ENCODE data around the gene DEFB108B.
"Not testable (repeated sequence)": the region's sequence is repeated elsewhere in the genome, so short reads cannot be mapped to it uniquely, and the experiment has no call there.

DEFB108B gene

DNA sequence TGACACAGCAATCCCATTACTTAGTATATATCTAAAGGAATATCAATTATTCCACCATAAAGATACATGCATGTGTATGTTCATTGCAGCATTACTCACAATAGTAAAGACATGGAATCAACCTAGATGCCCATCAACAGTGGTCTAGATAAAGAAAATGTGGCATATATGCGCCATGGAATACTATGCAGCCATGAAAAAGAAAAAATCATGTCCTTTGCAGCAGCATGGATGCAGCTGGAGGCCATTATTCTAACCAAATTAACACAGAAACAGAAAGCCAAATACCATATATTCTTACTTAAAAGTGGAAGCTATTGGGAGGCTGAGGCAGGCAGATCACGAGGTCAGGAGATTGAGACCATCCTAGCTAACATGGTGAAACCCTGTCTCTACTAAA, 20.9 kb downstream of the DEFB108B start:
- H3K36me3 ChIP-seq (ENCODE audit: control insufficient read depth in 2 of 2, insufficient read depth in 1 of 2, low read length in 2 of 2); H3K9me3 ChIP-seq (ENCODE audit: control insufficient read depth, insufficient read depth, low read depth, low read length); H3K27ac ChIP-seq (ENCODE audit: extremely low read depth, low read depth, low read length); H3K4me3 ChIP-seq (ENCODE audit: low read depth, low read length); POLR2A ChIA-PET; H3K4me1 ChIP-seq (ENCODE audit: control insufficient read depth, insufficient read depth, low read length): not testable (repeated sequence)
- peak; percentile 68 for TF ChIP-seq ZNF146 (tag by site-specific recombination; IDR thresholded peaks at IDR 0.05)
- CTCF ChIA-PET = interaction anchor here (0.7 kb wide), 1 partner anchor 159 kb away, joined by 3 read pairs; no protein-coding TSS in a partner anchor

DNA sequence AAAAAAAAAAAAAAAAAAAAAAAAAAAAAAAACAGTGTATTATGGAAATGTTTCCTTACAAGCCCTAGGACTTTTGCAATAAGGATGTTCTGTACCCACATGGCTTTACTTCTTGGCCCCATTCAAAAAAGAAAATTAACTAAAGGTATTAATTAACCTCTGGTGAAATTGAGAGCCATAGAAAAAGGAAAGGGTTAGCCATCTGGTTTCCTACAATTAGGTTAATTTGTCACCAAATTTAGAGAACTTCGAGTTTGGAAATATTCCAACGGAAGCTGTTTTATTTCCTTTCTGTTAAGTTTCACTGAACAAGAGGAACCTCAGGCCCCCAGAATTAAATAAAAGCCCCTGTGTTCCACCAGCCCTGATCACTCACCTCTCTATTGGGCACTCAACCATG, 22.9 kb downstream of the DEFB108B start:
- H3K9me3 ChIP-seq (ENCODE audit: control insufficient read depth, insufficient read depth, low read depth, low read length); H3K36me3 ChIP-seq (ENCODE audit: control insufficient read depth in 2 of 2, insufficient read depth in 1 of 2, low read length in 2 of 2); CTCF ChIA-PET; H3K4me1 ChIP-seq (ENCODE audit: control insufficient read depth, insufficient read depth, low read length); H3K27ac ChIP-seq (ENCODE audit: extremely low read depth, low read depth, low read length); H3K4me3 ChIP-seq (ENCODE audit: low read depth, low read length); POLR2A ChIA-PET: not testable (repeated sequence)

DNA sequence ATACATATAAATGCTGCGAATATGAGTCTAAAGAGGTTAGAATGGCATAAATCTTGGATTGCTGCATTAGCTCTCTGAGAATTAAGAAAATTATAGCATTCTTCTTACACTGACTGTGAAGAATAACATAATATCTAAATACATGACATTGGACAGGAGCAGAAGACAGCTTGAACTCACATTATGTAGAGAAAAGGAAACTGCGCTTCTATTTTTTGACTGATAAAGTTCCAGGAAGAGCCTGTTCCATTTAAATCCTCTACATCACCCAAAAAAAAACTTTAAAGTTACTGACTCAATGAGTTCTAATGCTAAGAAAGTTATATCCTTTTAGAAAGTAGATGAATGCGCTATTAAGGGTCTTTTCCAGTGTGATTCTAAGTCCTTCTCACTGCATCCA, 27.8 kb downstream of the DEFB108B start:
- H3K36me3 ChIP-seq (ENCODE audit: control insufficient read depth in 2 of 2, insufficient read depth in 1 of 2, low read length in 2 of 2); H3K4me3 ChIP-seq (ENCODE audit: low read depth, low read length); H3K27ac ChIP-seq (ENCODE audit: extremely low read depth, low read depth, low read length); H3K4me1 ChIP-seq (ENCODE audit: control insufficient read depth, insufficient read depth, low read length); POLR2A ChIA-PET; H3K9me3 ChIP-seq (ENCODE audit: control insufficient read depth, insufficient read depth, low read depth, low read length): not testable (repeated sequence)
- CTCF ChIA-PET = interaction anchor here (0.6 kb wide), 1 partner anchor 66 kb away, joined by 6 read pairs; no protein-coding TSS in a partner anchor

DNA sequence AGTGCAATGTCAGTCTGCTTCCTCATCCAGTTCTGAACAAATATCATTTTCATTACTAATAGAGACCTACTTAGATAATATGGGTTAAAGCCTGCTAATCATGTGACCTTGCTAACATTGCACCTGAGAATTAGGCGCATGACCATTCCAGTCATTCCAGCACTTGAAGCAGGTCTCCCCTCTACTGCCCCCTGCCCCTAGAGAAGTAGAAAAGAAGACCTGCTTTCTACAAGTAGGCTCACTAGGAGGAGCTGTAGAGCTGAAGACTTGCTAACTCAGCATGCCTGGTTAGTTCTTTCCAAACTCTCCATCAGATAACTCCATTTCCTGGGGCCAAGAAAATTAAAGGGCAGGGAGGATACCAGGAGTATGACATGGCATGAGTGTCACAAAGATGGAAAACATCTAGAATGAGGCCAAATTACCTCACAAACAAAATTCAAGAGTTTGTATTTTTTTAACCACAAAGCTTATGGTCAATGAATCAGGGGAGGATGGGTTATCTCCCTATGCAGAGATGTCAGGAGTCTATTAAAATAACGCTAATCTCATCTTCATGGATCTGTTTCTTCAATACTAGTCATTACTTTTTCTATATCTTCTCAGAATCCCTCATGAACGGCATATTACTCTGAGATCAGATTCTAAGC, 31.1 kb downstream of the DEFB108B start:
- POLR2A ChIA-PET; H3K36me3 ChIP-seq (ENCODE audit: control insufficient read depth in 2 of 2, insufficient read depth in 1 of 2, low read length in 2 of 2); H3K9me3 ChIP-seq (ENCODE audit: control insufficient read depth, insufficient read depth, low read depth, low read length); H3K4me1 ChIP-seq (ENCODE audit: control insufficient read depth, insufficient read depth, low read length); H3K27ac ChIP-seq (ENCODE audit: extremely low read depth, low read depth, low read length); H3K4me3 ChIP-seq (ENCODE audit: low read depth, low read length): not testable (repeated sequence)
- CTCF ChIA-PET = interaction anchor here (0.6 to 1.0 kb wide), 6 partner anchors 9 to 951 kb away, joined by 3 to 4 read pairs (median 3); partner anchors contain the start of gene FOLR1
- peak; percentile 26 for TF ChIP-seq ZNF654 (tag by site-specific recombination; IDR thresholded peaks at IDR 0.05; ENCODE audit: low read depth)
- TF ChIP-seq, protein P1, sequence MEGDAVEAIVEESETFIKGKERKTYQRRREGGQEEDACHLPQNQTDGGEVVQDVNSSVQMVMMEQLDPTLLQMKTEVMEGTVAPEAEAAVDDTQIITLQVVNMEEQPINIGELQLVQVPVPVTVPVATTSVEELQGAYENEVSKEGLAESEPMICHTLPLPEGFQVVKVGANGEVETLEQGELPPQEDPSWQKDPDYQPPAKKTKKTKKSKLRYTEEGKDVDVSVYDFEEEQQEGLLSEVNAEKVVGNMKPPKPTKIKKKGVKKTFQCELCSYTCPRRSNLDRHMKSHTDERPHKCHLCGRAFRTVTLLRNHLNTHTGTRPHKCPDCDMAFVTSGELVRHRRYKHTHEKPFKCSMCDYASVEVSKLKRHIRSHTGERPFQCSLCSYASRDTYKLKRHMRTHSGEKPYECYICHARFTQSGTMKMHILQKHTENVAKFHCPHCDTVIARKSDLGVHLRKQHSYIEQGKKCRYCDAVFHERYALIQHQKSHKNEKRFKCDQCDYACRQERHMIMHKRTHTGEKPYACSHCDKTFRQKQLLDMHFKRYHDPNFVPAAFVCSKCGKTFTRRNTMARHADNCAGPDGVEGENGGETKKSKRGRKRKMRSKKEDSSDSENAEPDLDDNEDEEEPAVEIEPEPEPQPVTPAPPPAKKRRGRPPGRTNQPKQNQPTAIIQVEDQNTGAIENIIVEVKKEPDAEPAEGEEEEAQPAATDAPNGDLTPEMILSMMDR (tag by site-specific recombination; IDR thresholded peaks at IDR 0.05) = peak; percentile 60

DNA sequence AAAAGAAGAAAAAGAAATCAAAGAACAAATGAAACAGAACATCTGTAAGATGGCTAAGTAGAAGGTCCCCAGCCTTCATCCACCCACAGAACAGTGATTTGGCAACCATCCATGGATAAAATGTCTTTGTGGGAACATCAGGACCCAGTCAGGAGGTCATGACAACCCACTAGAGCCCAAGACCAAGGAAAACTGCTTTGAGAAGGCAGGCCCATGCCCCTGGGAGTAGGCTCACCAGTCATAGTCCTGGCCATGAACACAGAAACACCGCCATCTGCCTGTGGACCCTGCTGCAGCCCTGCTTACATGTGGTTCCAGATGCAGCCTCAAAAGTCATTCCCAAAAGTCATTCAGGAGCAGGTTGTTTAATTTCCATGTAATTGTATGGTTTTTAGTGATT, 34.2 kb downstream of the DEFB108B start:
- H3K4me1 ChIP-seq (ENCODE audit: control insufficient read depth, insufficient read depth, low read length); H3K36me3 ChIP-seq (ENCODE audit: control insufficient read depth in 2 of 2, insufficient read depth in 1 of 2, low read length in 2 of 2); H3K4me3 ChIP-seq (ENCODE audit: low read depth, low read length); CTCF ChIA-PET; POLR2A ChIA-PET; H3K9me3 ChIP-seq (ENCODE audit: control insufficient read depth, insufficient read depth, low read depth, low read length); H3K27ac ChIP-seq (ENCODE audit: extremely low read depth, low read depth, low read length): not testable (repeated sequence)

DNA sequence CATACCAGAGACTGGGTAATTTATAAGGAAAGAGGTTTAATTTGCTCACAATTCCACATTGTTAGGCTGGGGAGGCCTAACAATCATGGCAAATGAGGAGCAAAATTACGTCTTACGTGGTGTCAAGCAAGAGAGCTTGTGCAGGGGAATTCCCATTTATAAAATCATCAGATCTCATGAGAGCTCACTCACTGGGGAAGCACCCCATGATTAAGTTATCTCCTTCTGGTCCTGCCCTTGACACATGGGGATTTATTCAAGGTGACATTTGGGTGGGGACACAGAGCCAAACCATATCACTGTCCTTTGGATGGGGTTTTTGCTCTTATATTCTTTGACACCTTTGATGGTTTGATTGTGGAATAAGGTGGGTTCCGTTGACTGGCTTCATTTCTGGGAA, 36.9 kb downstream of the DEFB108B start:
- H3K4me3 ChIP-seq (ENCODE audit: low read depth, low read length); H3K4me1 ChIP-seq (ENCODE audit: control insufficient read depth, insufficient read depth, low read length); H3K9me3 ChIP-seq (ENCODE audit: control insufficient read depth, insufficient read depth, low read depth, low read length); H3K36me3 ChIP-seq (ENCODE audit: control insufficient read depth in 2 of 2, insufficient read depth in 1 of 2, low read length in 2 of 2); H3K27ac ChIP-seq (ENCODE audit: extremely low read depth, low read depth, low read length); POLR2A ChIA-PET: not testable (repeated sequence)
- CTCF ChIA-PET = interaction anchor here (0.6 kb wide), 1 partner anchor 953 kb away, joined by 3 read pairs; no protein-coding TSS in a partner anchor

DNA sequence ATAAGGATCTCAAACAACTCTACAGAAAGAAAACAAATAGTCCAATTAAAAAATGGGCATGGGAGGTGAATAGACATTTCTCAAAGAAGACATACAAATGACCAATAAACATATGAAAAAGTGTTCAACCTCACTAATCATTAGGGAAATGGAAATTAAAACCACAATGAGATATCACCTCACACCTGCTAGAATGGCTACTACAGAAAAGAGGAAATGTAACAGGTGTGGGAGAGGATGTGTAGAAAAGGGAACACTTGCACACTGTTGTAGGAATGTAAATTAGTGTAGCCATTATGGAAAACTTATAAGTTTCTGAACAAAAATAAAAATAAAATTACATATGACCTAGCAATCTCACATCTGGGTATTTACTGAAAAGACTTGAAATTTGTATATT, 37.7 kb downstream of the DEFB108B start:
- POLR2A ChIA-PET; H3K9me3 ChIP-seq (ENCODE audit: control insufficient read depth, insufficient read depth, low read depth, low read length): not testable (repeated sequence)
- CTCF ChIA-PET = interaction anchor here (0.6 kb wide), 1 partner anchor 952 kb away, joined by 3 read pairs; no protein-coding TSS in a partner anchor

DNA sequence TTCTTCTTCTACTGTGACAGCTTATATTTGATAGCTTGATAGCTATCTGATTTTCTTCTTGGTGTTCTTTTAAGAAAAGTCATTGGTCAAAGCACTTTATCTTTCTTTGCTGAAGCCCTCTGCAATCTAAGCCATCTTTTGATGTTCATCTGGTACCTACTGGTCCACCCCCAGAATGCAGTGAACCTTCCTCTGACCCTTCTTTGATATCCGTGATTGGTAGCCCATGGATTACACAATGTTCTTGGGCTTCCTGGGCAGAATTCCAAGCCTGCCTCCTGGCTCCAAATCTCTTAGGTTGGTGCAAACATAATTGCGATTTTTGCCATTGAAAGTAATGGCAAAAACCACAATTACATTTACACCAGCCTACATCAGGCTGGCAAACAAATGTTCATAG, 43.3 kb downstream of the DEFB108B start:
- H3K36me3 ChIP-seq (ENCODE audit: control insufficient read depth in 2 of 2, insufficient read depth in 1 of 2, low read length in 2 of 2); POLR2A ChIA-PET; H3K9me3 ChIP-seq (ENCODE audit: control insufficient read depth, insufficient read depth, low read depth, low read length); H3K4me1 ChIP-seq (ENCODE audit: control insufficient read depth, insufficient read depth, low read length); H3K4me3 ChIP-seq (ENCODE audit: low read depth, low read length); CTCF ChIA-PET; H3K27ac ChIP-seq (ENCODE audit: extremely low read depth, low read depth, low read length): not testable (repeated sequence)

More for the DNA sequence above, 37.7 kb downstream of the DEFB108B start:
- H3K27ac ChIP-seq (ENCODE audit: extremely low read depth, low read depth, low read length); H3K4me3 ChIP-seq (ENCODE audit: low read depth, low read length); H3K36me3 ChIP-seq (ENCODE audit: control insufficient read depth in 2 of 2, insufficient read depth in 1 of 2, low read length in 2 of 2); H3K4me1 ChIP-seq (ENCODE audit: control insufficient read depth, insufficient read depth, low read length): not testable (repeated sequence)

DNA sequence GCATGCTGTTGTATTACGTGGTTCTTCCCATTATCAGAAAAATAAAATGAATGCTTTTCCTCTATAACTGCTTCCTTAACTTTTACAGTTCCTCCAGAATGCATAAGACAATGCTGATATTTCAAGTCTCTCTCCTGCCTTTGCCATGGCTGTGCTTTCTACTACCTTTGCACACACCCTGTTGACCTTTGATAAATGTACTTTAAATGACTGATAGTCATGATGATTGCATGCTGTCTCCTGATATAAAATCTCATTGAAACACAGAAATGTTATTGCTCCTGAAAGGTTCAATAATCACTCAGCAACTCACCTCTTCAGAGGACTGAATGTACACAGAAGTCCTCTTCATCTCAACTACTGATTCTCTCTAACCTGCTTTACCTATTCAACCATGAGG, 45.1 kb downstream of the DEFB108B start, which contains the start of gene DEFB131B:
TSS of gene DEFB131B (plus strand) at position 395 of the 400 bp plus-strand sequence. CDS start at position 395, 0 bp downstream.
- POLR2A ChIA-PET; H3K4me1 ChIP-seq (ENCODE audit: control insufficient read depth, insufficient read depth, low read length); CTCF ChIA-PET; H3K4me3 ChIP-seq (ENCODE audit: low read depth, low read length); H3K9me3 ChIP-seq (ENCODE audit: control insufficient read depth, insufficient read depth, low read depth, low read length); H3K27ac ChIP-seq (ENCODE audit: extremely low read depth, low read depth, low read length); H3K36me3 ChIP-seq (ENCODE audit: control insufficient read depth in 2 of 2, insufficient read depth in 1 of 2, low read length in 2 of 2): not testable (repeated sequence)

DNA sequence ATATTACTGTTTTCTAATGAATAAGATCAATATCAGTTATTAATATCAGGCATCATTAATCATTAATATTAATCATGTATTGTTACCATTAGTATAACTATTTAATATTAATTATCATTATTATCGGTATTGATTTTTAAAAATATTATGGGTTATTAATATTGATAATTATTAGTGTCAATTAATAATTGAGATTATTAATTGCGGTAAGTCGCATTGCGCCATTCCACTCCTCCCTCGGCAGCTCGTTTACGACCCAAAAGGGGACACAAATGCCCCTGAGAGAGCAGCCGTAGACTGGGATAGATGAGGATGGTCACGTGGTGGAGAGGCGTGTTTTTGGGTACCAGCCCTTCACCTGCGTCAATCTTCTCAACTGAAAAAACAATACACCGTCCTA, 52.8 kb downstream of the DEFB108B start:
- H3K4me1 ChIP-seq (ENCODE audit: control insufficient read depth, insufficient read depth, low read length); POLR2A ChIA-PET; CTCF ChIA-PET; H3K4me3 ChIP-seq (ENCODE audit: low read depth, low read length); H3K36me3 ChIP-seq (ENCODE audit: control insufficient read depth in 2 of 2, insufficient read depth in 1 of 2, low read length in 2 of 2); H3K27ac ChIP-seq (ENCODE audit: extremely low read depth, low read depth, low read length); H3K9me3 ChIP-seq (ENCODE audit: control insufficient read depth, insufficient read depth, low read depth, low read length): not testable (repeated sequence)
